ENCODE measurements around the gene LDB1.

The LDB1 gene

GRCh38 chr10:102067091-102067916, 52.9 kb downstream of the LDB1 start:
- no peak for TF ChIP-seq CTCF (conservative IDR thresholded peaks at IDR 0.05; ENCODE audit: low read length)
- no peak for DNase-seq (ENCODE audit: low read depth)
- peak overlapping the region; percentile 83 for H3K4me3 ChIP-seq (ENCODE audit: low read length)

GRCh38 chr10:102066399-102067088, 53.6 kb downstream of the LDB1 start:
- no peak for DNase-seq (ENCODE audit: low read depth)
- peak overlapping the region; percentile 83 for H3K4me3 ChIP-seq (ENCODE audit: low read length)

GRCh38 chr10:102065561-102066398, 54.4 kb downstream of the LDB1 start:
- H3K4me3 ChIP-seq (ENCODE audit: low read length) = peak overlapping the region; percentile 83
- no peak for TF ChIP-seq CTCF (conservative IDR thresholded peaks at IDR 0.05; ENCODE audit: low read length)
- peak; percentile 25 for DNase-seq (ENCODE audit: low read depth)

More at GRCh38 chr10:102066399-102067088, 53.6 kb downstream of the LDB1 start:
- no peak for TF ChIP-seq CTCF (conservative IDR thresholded peaks at IDR 0.05; ENCODE audit: low read length)

- peak within 1 kb of the TSS; percentile 83 for H3K4me3 ChIP-seq (ENCODE audit: low read length)
- TF ChIP-seq CTCF (conservative IDR thresholded peaks at IDR 0.05; ENCODE audit: low read length) = peak; percentile 20; the same call in 1 of the 2 replicates
- peak; percentile 89 for DNase-seq (ENCODE audit: low read depth)
Measured at GRCh38 chr10:102064868-102065560, 55.2 kb downstream of the LDB1 start, which contains the start of gene HPS6. Gene HPS6, plus strand, starts transcription at chr10:102065349. Its CDS starts 126 bp downstream, at chr10:102065475.

- DNase-seq (ENCODE audit: low read depth) = no peak
- peak overlapping the region; percentile 83 for H3K4me3 ChIP-seq (ENCODE audit: low read length)
- TF ChIP-seq CTCF (conservative IDR thresholded peaks at IDR 0.05; ENCODE audit: low read length) = no peak
Measured at GRCh38 chr10:102064503-102064867, 55.7 kb downstream of the LDB1 start.

GRCh38 chr10:102059987-102060386, 60.2 kb downstream of the LDB1 start:
- H3K4me3 ChIP-seq (ENCODE audit: low read length) = no peak overlapping the region
- no peak for TF ChIP-seq CTCF (conservative IDR thresholded peaks at IDR 0.05; ENCODE audit: low read length)
- no peak for DNase-seq (ENCODE audit: low read depth)

All from AG10803 (cell line).